ENCODE results near the gene FBXL22. TPM values are rescaled to one million over a fixed set of nuclear protein-coding genes. Genes with fewer than 3 reads are reported as not detected.

FBXL22 gene
- total RNA-seq, 1 donor, result 1.3 TPM

GRCh38 chr15:63598473-63599400 is 1.6 kb downstream of the FBXL22 start:
- TF ChIP-seq CTCF (IDR thresholded peaks at IDR 0.05; ENCODE audit: insufficient read depth, low read depth, low read length), result no peak
- DNase-seq (ENCODE audit: low read depth), result no peak
- no peak overlapping the region for H3K4me3 ChIP-seq (ENCODE audit: low read depth, low read length)

- peak; percentile 27 for DNase-seq (ENCODE audit: low read depth)
- H3K4me3 ChIP-seq (ENCODE audit: low read depth, low read length), result no peak overlapping the region
- TF ChIP-seq CTCF (IDR thresholded peaks at IDR 0.05; ENCODE audit: insufficient read depth, low read depth, low read length), result peak; percentile 47
These were observed 2.3 kb downstream of the FBXL22 start for GRCh38 chr15:63599401-63600000.

- TF ChIP-seq CTCF (IDR thresholded peaks at IDR 0.05; ENCODE audit: insufficient read depth, low read depth, low read length), result no peak
- H3K4me3 ChIP-seq (ENCODE audit: low read depth, low read length), result peak overlapping the region; percentile 62
- DNase-seq (ENCODE audit: low read depth), result peak; percentile 16
These were observed 2.9 kb downstream of the FBXL22 start for GRCh38 chr15:63600001-63600615.

- DNase-seq (ENCODE audit: low read depth), result peak; percentile 92
- TF ChIP-seq CTCF (IDR thresholded peaks at IDR 0.05; ENCODE audit: insufficient read depth, low read depth, low read length), result no peak
- H3K4me3 ChIP-seq (ENCODE audit: low read depth, low read length), result peak overlapping the region; percentile 75
These were observed 3.4 kb downstream of the FBXL22 start for GRCh38 chr15:63600616-63601025.

- H3K4me3 ChIP-seq (ENCODE audit: low read depth, low read length), result peak overlapping the region; percentile 75
- TF ChIP-seq CTCF (IDR thresholded peaks at IDR 0.05; ENCODE audit: insufficient read depth, low read depth, low read length), result no peak
- no peak for DNase-seq (ENCODE audit: low read depth)
These were observed 4.0 kb downstream of the FBXL22 start for GRCh38 chr15:63601026-63601703.

GRCh38 chr15:63601704-63602185 is 4.6 kb downstream of the FBXL22 start:
- peak; percentile 23 for DNase-seq (ENCODE audit: low read depth)
- H3K4me3 ChIP-seq (ENCODE audit: low read depth, low read length), result peak overlapping the region; percentile 75
- TF ChIP-seq CTCF (IDR thresholded peaks at IDR 0.05; ENCODE audit: insufficient read depth, low read depth, low read length), result no peak

Data from fibroblast of villous mesenchyme (primary cell).